ENCODE measurements around the gene BLTP3A. TPM values are rescaled to one million over a fixed set of nuclear protein-coding genes. Genes with fewer than 3 reads are reported as not detected.

The BLTP3A gene
- total and polyA plus RNA-seq, 2 of the 8 experiments (the other 6 are each of a cell fraction or from before 2014, with no cell fraction given) = 8.5 to 17.2 TPM

DNA sequence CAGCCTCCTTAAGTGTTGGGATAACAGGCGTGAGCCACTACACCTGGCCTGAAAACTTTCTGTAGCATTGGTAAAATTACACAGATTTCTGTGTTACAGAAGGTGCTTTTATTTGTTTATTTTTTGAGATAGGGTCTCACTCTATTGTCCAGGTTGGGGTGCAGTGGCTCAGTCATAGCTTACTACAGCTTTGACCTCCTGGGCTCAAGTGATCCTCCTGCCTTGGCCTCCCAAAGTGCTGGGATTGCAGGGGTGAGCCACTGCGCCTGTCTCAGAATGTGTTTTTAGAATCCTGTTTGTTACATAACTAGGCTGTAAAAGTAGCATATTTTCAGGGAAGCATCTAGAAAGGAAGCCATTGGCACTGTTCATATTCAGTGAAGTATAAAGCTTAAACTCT is 16.9 kb upstream of the BLTP3A start:
- H3K18ac ChIP-seq (ENCODE audit: extremely low read depth, low read length) = no peak overlapping the region
- H3K79me2 ChIP-seq (ENCODE audit: control insufficient read depth in 1 of 2, insufficient read depth in 2 of 2, low read length in 2 of 2) = no peaks in the 10 kb centered on the region
- no peak for DNase-seq (ENCODE audit: low read depth in 1 of 2, low spot score in 2 of 2)
- no peak overlapping the region for H3K4me3 ChIP-seq (ENCODE audit: extremely low read depth in 1 of 4, insufficient read depth in 2 of 4, low read depth in 3 of 4, low read length in 4 of 4)
- POLR2A ChIA-PET (ENCODE audit: partially characterized antibody) = interaction anchor here (1.3 to 2.8 kb wide), 3 partner anchors 11 to 17 kb away, joined by 3 to 11 read pairs (median 5); partner anchors contain the start of gene BLTP3A
- no peak overlapping the region for H2BK15ac ChIP-seq (ENCODE audit: low read length)
- no peak overlapping the region for H3K56ac ChIP-seq (replicated peaks; ENCODE audit: insufficient read length, low read depth, low read length)
- H4K91ac ChIP-seq (replicated peaks; ENCODE audit: insufficient read length, low read length) = no peak overlapping the region
- no peak overlapping the region for H3K9ac ChIP-seq (replicated peaks in 1 of 4; ENCODE audit: extremely low read depth in 1 of 4, low read depth in 3 of 4, low read length in 3 of 4)
- no peaks in the 10 kb centered on the region for H3K79me1 ChIP-seq (ENCODE audit: low read depth, low read length)
- no peak overlapping the region for H4K5ac ChIP-seq (ENCODE audit: insufficient read length, low read depth, low read length)
- H3K4me1 ChIP-seq (replicated peaks in 1 of 4; ENCODE audit: control insufficient read depth in 3 of 4, insufficient read depth in 4 of 4, low read length in 3 of 4) = no peaks in the 10 kb centered on the region
- no peak overlapping the region for H2AFZ ChIP-seq (ENCODE audit: low read length)
- H3K9me3 ChIP-seq (ENCODE audit: insufficient read depth in 2 of 2, low read depth in 1 of 2, low read length in 1 of 2) = no peaks in the 10 kb centered on the region
- no peak overlapping the region for H3K23ac ChIP-seq (ENCODE audit: insufficient read length)
- H2BK5ac ChIP-seq (ENCODE audit: low read depth, low read length) = no peak overlapping the region
- no peaks in the 10 kb centered on the region for H3K23me2 ChIP-seq (ENCODE audit: low read depth, low read length)
- FAIRE-seq = no peak
- peaks cover 3 to 33% (median 20%) of the 10 kb centered on the region in 4 experiments; a peak in 7 of 8 replicates for H3K36me3 ChIP-seq (ENCODE audit: control insufficient read depth in 2 of 4, insufficient read depth in 4 of 4, low read length in 3 of 4)
- peaks cover 0 to 3% of the 10 kb centered on the region in 2 experiments for H4K20me1 ChIP-seq (replicated peaks in 1 of 2; ENCODE audit: control insufficient read depth in 1 of 2, insufficient read depth in 2 of 2, low read length in 2 of 2)
- CTCF ChIA-PET (ENCODE audit: partially characterized antibody) = interaction anchor here (0.7 kb wide), 1 partner anchor 337 kb away, joined by 3 read pairs; no protein-coding TSS in a partner anchor
- no peak overlapping the region for H3K14ac ChIP-seq (ENCODE audit: insufficient read length)
- no peaks in the 10 kb centered on the region for H3K27me3 ChIP-seq (replicated peaks in 1 of 4; ENCODE audit: control insufficient read depth in 3 of 4, extremely low read depth in 1 of 4, insufficient read depth in 3 of 4, low read length in 3 of 4)
- H3K27ac ChIP-seq (ENCODE audit: low read depth, low read length) = no peak overlapping the region
- no peak overlapping the region for H3K4ac ChIP-seq (replicated peaks; ENCODE audit: insufficient read length, low read depth, low read length)
- H2BK120ac ChIP-seq (replicated peaks; ENCODE audit: low read depth, low read length) = no peak overlapping the region
- H2BK20ac ChIP-seq (ENCODE audit: low read length) = no peak overlapping the region
- no peak overlapping the region for H2BK12ac ChIP-seq (ENCODE audit: low read depth, low read length)
- H3K4me2 ChIP-seq (ENCODE audit: insufficient read depth in 1 of 2, low read depth in 2 of 2, low read length in 2 of 2) = no peak overlapping the region
- no peak overlapping the region for H4K8ac ChIP-seq (ENCODE audit: extremely low read depth, insufficient read depth, low read length)
- 91% methylated on average over 2 of the region's 2 CpGs; no CpG with 5 or more reads in 1 of the 2 experiments for whole genome bisulfite sequencing, 2 experiments (ENCODE audit: extremely low coverage in 1 of 2, insufficient coverage in 1 of 2, insufficient read length in 1 of 2, insufficient replicate concordance in 2 of 2, low coverage in 1 of 2, low lambda C conversion rate in 2 of 2, missing lambda C conversion rate in 1 of 2)
- H2AK5ac ChIP-seq (ENCODE audit: low read depth, low read length) = no peak overlapping the region
- no peak for TF ChIP-seq YY1 (IDR thresholded peaks at IDR 0.05; ENCODE audit: low read depth, low read length)
- no peak for TF ChIP-seq PHF8 (conservative IDR thresholded peaks at IDR 0.05; ENCODE audit: low read depth, low read length)
- TF ChIP-seq RFX5 (IDR thresholded peaks at IDR 0.05; ENCODE audit: borderline replicate concordance, low read depth, low read length) = no peak
- TF ChIP-seq CTBP2 (IDR thresholded peaks at IDR 0.05; ENCODE audit: borderline replicate concordance, insufficient read depth, insufficient read length, low read length) = no peak
- no peak for TF ChIP-seq RAD21 (IDR thresholded peaks at IDR 0.05 in 1 of 2, conservative IDR thresholded peaks at IDR 0.05 in 1 of 2; ENCODE audit: low read depth in 2 of 2, low read length in 2 of 2)
- TF ChIP-seq KDM5A (IDR thresholded peaks at IDR 0.05; ENCODE audit: low read length) = no peak
- TF ChIP-seq CHD2 (IDR thresholded peaks at IDR 0.05; ENCODE audit: low read length) = no peak
- TF ChIP-seq CREB1 (IDR thresholded peaks at IDR 0.05) = no peak
- TF ChIP-seq BACH1 (IDR thresholded peaks at IDR 0.05; ENCODE audit: low read length) = no peak
- TF ChIP-seq SRF (IDR thresholded peaks at IDR 0.05; ENCODE audit: low read depth, low read length) = no peak
- TF ChIP-seq SP2 (IDR thresholded peaks at IDR 0.05; ENCODE audit: low read length) = no peak
- TF ChIP-seq, protein P1, sequence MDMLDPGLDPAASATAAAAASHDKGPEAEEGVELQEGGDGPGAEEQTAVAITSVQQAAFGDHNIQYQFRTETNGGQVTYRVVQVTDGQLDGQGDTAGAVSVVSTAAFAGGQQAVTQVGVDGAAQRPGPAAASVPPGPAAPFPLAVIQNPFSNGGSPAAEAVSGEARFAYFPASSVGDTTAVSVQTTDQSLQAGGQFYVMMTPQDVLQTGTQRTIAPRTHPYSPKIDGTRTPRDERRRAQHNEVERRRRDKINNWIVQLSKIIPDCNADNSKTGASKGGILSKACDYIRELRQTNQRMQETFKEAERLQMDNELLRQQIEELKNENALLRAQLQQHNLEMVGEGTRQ (IDR thresholded peaks at IDR 0.05; ENCODE audit: low read length) = no peak

All from H1 (cell line).